ENCODE measurements around the gene GJB5.

DNA sequence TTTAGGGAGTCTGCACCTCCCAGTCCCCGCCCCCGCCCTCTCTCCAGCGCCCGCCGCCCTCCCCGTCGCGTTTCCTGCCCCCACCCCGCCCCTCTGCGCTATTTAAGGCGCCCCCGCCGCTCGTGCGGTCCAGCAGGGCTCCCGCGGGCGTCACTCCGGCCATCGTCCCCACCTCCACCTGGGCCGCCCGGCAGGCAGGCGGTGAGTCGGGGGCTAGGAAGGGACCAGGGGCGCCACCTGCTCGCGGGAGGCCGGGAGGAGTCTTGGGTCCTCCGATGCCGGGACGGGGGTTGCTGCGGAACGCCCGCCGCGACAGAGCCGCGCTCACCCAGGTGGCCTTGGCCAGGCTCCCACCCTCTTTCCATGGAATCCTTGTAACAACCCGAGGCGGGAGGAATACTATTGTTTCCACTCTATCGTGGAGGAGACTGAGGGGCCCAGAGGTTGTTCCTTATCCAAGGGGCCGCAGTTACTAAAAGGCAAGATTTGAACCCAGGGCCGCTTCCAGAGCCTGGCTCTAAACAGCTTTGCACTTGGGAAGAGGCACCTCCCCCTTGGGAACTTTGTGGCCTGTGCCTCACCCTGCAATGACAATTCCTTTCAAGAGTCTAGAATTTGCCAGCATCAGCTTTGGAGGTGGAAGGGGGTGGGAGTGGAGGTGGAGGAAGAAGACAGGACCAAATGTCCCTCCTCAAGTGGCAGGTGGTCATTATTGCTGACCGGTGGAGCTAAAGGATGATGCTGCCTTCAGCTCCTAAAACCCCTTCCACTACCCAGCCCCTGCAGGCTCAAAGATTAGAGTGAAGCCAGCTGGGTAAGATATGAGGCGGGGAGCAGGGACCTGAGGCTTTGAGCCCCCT, 38.3 kb downstream of the GJB5 start, which contains the start of gene GJA4:
- TF ChIP-seq, protein P1, sequence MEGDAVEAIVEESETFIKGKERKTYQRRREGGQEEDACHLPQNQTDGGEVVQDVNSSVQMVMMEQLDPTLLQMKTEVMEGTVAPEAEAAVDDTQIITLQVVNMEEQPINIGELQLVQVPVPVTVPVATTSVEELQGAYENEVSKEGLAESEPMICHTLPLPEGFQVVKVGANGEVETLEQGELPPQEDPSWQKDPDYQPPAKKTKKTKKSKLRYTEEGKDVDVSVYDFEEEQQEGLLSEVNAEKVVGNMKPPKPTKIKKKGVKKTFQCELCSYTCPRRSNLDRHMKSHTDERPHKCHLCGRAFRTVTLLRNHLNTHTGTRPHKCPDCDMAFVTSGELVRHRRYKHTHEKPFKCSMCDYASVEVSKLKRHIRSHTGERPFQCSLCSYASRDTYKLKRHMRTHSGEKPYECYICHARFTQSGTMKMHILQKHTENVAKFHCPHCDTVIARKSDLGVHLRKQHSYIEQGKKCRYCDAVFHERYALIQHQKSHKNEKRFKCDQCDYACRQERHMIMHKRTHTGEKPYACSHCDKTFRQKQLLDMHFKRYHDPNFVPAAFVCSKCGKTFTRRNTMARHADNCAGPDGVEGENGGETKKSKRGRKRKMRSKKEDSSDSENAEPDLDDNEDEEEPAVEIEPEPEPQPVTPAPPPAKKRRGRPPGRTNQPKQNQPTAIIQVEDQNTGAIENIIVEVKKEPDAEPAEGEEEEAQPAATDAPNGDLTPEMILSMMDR (IDR thresholded peaks at IDR 0.05) = no peak
- no peak for TF ChIP-seq POLR2AphosphoS5 (IDR thresholded peaks at IDR 0.05)
- TF ChIP-seq POLR2A (IDR thresholded peaks at IDR 0.05) = no peak

Data from breast epithelium (tissue), 3 donors.